GM12865 (cell line): ENCODE measurements around the gene PF4V1.

Source experiments
- DNase-seq: peaks from one replicate; pipeline ENCODE4 v3.0.0; 2010; ENCODE audit warnings: low read depth
- H3K4me3 ChIP-seq: 2 replicates; pipeline ENCODE4 v1.5.1; 2011; ENCODE audit warnings: mild to moderate bottlenecking, low read depth, low read length, control low read depth
- CTCF ChIP-seq: IDR thresholded peaks from 2 replicates; pipeline ENCODE4 v1.5.1; 2011; ENCODE audit warnings: low read length, control low read depth, low read depth, inconsistent platforms; ENCODE audit not compliant: insufficient read depth; ENCODE audit errors: missing control alignments

The PF4V1 gene

GRCh38 chr4:73862322-73862721 is 9.2 kb downstream of the PF4V1 start:
- H3K4me3 ChIP-seq, result no peak overlapping the region
- TF ChIP-seq CTCF, result no peak
- no peak for DNase-seq

- no peak overlapping the region for H3K4me3 ChIP-seq
- DNase-seq, result peak; percentile 18
- peak; percentile 32 for TF ChIP-seq CTCF
These were observed 11.3 kb downstream of the PF4V1 start for GRCh38 chr4:73864365-73864764.

GRCh38 chr4:73864961-73865360 is 11.9 kb downstream of the PF4V1 start:
- DNase-seq, result no peak
- H3K4me3 ChIP-seq, result no peak overlapping the region
- no peak for TF ChIP-seq CTCF

DNA sequence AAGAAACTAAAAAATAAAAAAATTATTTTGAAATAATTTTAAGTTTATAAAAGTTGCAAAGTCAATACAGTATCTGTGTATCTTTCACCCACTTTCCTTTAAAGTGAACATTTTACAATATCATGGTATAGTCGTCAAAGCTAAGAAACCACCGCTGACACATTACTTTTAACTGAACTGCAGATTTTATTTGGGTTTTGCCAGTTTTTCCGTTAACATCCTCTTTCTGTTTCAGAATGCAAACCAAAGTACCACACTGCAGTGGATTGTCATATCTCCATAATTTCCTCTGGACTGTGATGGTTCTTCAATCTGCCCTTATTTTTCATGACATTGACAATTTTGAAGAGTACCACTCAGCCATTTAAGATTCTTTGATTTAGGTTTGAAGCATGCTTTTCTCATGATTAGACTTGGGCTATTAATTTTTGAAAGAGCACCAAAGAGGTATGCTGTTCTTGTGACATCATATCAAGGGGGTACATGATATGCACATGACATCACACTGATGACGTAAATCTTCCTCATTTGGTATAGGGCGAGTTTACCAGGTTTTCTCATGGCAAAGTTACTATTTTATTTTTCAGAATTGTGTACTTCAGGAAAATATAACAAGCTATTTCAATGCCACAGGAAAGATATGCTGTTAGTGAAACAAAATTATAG is 12.5 kb downstream of the PF4V1 start:
- no peak for DNase-seq
- TF ChIP-seq CTCF, result no peak
- no peak overlapping the region for H3K4me3 ChIP-seq

- no peak for DNase-seq
- H3K4me3 ChIP-seq, result no peak overlapping the region
- TF ChIP-seq CTCF, result no peak
These were observed 13.2 kb downstream of the PF4V1 start for GRCh38 chr4:73866246-73866645.

DNA sequence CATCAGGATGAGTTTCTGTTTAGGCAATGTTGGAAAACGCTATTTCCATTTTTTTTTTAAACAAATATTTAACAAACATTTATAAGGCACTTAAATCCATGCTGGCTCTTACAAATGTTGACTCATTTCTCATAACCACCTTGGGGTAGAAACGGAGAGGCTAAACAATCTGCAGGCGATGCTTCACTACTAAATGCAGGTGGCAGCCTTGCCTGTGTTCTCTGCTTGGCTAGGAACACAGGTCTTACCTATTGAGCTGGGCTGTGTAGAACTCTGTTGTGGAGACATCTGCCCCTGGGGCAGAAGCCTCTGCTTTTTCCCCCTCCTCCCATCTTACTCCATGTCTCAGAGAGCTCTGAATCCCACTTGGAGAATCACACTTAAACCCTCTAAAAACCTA is 14.7 kb downstream of the PF4V1 start:
- DNase-seq, result peak; percentile 9
- no peak overlapping the region for H3K4me3 ChIP-seq
- TF ChIP-seq CTCF, result no peak
